ENCODE results near the gene HELZ.

GRCh38 chr17:67052720-67053437, 192.1 kb downstream of the HELZ start:
- TF ChIP-seq CTCF (conservative IDR thresholded peaks at IDR 0.05 in 1 of 2, IDR thresholded peaks at IDR 0.05 in 1 of 2; ENCODE audit: extremely low read depth in 1 of 2, insufficient read depth in 1 of 2, low read depth in 1 of 2, low read length in 2 of 2), result no peak
- no peak for TF ChIP-seq EZH2 (IDR thresholded peaks at IDR 0.05; ENCODE audit: borderline replicate concordance, low read length)

Measured in mammary epithelial cell (primary cell).